ENCODE measurements around the gene SEC31B. TPM values are rescaled to one million over a fixed set of nuclear protein-coding genes. Genes with fewer than 3 reads are reported as not detected.

SEC31B gene
- total RNA-seq, 1 donor from 2014 or later = 8.2 TPM

DNA sequence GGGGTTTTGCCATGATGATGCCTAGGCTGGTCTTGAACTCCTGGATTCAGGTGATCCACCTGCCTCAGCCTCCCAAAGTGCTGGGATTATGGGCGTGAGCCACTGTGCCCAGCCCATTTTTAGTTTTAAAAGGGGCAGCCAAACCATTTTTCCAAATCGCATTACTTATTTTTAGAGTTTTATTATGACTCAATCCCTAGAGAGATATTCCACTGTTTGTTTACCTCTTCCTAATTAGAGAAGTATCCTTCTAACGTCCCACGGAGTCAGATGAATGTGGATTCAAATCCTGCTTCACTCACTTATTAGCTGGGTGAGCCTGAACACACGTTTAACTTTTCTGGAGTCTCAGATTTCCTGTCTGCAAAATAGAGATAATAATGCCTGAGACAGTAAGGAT is 41.7 kb downstream of the SEC31B start:
- ATAC-seq = no peak
- DNase-seq (ENCODE audit: missing footprints) = no peak
- intact Hi-C loops (cut with DNase I) = no loop called here

DNA sequence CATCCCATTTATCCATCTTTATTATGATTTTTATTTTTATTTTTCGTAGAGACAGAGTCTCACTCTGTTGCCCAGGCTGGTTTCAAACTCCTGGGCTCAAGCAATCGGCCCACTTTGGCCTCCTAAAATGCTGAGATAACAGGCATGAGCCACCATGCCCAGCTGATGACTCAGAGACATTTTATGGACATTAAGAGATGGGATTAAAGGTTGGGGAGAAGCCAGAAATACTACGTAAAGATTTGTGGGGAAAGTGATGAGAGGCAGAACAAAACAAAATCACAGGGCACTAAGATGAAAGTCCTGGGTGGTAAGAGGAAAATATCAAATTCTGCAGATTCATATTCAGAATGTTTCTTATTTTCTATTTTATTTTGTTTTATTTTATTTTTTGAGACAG is 49.3 kb downstream of the SEC31B start:
- DNase-seq (ENCODE audit: missing footprints) = no peak
- no peak for ATAC-seq
- intact Hi-C loops (cut with DNase I) = no loop called here

DNA sequence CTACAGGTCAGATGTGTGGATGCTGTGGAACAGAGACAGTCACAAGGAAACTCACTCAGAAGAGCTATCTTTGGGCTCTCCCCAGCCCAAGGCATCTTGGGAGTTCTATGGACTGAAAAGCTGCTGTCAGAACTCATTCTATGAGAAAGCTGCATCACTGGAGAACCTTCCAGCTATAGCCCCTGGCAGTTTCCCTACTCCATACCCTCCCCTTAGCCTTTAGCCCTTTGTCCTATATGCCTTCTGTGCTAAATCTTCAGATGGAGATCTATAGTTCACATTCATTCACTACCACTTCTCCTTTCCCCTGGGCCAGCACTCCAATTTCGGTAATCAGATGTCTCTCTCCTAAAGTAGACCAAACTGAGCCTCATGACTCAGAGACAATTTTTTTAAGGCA is 49.9 kb downstream of the SEC31B start:
- no peak for ATAC-seq
- no peak for DNase-seq (ENCODE audit: missing footprints)
- intact Hi-C loops (cut with DNase I) = no loop called here

DNA sequence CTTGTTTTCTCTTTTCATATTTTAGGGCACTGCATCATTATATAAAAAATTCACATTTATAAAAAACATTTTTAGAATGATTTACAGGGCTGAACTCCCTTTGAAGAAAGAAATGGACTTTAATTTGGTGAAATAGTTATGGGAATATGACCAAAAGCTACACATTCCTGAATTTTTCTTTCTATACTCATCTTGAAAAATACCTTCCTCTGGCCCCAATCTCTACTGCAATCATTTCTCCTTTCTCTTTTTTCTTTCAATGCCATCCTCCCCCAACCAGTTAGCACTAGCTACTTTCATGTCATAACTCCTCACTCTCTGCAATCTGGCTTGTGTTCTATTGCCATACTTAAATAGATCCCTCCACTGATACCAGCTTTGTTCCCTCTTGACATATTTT is 50.7 kb downstream of the SEC31B start:
- ATAC-seq (no peak), DNase-seq (ENCODE audit: missing footprints) (no peak)
- intact Hi-C loops (cut with DNase I) = no loop called here

DNA sequence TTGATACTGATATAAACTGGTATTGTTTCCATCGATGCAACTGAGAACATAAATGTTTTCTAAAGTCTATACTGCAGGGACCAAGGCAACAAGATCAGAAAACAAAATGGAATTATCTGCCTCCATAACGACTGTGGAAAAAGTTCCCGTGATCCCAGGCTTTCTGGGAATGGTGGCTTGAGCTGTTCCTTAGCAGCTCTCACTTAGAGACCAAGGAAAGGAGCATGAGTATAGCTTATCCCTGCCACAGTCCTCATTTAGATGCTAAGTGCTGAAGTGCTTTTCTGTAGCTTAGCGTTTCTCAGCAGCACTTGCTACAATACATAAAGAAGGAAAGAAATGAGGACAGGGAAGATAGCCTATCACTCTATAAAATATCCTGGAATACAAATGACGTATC is 51.3 kb downstream of the SEC31B start:
- DNase-seq (ENCODE audit: missing footprints) (no peak), ATAC-seq (no peak)
- intact Hi-C loops (cut with DNase I) = no loop called here

DNA sequence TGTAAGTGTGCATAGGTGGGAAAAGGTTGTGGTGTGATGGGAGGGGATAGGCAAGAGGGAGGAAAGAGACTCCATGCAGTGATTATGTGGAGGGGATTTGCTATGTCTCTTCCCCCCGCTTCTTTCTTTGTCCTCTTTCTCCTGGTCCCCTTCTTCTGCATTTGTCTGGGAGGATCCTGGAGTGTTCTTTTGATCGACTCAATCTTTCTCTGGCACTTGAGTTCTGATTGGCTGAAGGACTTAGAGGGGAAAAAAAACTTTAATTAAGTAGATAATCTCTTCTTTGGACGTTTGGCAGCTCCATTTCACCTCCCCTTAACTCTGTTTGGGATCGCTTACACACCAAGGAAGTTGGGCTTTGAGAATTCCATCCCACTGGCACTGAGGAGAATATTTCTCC is 57.0 kb downstream of the SEC31B start, which contains the start of gene WNT8B:
WNT8B (plus strand) TSS at position 301 of the 400 bp plus-strand sequence. CDS start 160 bp downstream, outside the sequence.
- intact Hi-C loops (cut with DNase I) = no loop called here
- DNase-seq (ENCODE audit: missing footprints) (no peak), ATAC-seq (no peak)

DNA sequence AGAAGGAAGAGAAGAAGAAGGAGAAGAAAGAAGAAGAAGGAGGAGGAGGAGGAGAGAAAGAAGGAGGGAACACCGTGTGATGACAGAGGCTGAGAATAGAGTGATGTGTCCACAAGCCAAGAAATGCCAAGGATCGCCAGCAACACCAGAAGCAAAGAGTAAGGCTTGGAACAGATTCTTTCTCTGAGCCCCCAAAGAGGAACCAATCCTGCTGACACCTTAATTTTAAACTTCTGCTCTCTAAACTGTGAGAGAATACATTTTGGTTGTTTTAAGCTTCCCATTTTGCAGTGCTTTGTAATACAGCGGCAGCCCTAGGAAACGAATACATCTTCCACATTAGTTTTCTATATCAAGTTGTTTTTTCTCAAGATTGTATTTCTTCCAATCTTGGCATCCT is 70.7 kb downstream of the SEC31B start:
- intact Hi-C loops (cut with DNase I) = no loop called here
- no peak for ATAC-seq
- DNase-seq (ENCODE audit: missing footprints) = no peak

DNA sequence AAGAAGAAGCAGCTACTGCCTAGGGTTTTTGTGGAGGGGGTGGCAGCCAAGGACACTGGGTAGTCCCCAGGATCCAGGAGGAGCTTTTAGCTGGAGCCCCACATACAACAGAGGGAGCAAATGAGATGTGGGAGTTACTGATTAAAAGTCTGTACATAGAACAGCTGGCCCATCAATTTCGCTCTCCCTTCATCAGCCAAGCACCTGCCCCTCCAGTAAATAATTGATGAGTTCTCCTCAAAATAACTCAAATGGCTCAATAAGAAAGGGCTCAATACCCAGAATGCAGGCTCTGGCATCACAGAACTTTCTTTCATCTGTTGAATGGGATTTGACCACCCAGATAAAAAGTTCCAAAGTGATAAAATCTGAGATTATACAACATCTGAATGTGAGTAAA is 72.0 kb downstream of the SEC31B start:
- ATAC-seq (no peak), DNase-seq (ENCODE audit: missing footprints) (no peak)
- intact Hi-C loops (cut with DNase I) = no loop called here

DNA sequence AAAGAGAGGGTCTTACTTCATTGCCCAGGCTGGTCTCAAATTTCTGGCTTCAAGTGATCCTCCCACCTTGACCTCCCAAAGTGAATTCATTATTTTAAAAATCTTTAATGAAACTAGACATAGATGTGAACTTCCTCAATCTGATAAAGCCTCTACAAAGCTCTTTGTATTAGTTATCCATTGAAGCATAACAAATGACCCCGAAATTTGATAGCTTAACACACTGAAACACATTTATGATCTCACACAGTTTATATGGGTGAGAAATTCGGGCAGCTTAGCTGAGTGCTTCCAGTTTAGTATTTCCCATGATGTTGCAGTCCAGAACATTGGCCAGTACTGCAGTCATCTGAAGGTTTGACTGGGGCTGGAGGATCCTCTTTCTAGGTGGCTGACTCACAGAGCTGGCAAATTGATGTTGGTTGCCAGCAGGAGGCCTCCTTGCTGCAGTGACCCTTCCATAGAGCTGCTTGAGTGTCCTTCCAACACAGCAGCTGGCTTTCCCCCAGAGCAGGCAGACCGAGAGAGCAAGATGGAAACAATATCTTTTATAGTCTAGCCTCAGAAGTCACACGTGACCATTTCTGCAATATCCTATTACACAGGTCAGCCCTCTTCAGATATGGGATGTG is 73.4 kb downstream of the SEC31B start:
- DNase-seq (ENCODE audit: missing footprints) = no peak
- intact Hi-C loops (cut with DNase I) = no loop called here
- ATAC-seq = no peak

DNA sequence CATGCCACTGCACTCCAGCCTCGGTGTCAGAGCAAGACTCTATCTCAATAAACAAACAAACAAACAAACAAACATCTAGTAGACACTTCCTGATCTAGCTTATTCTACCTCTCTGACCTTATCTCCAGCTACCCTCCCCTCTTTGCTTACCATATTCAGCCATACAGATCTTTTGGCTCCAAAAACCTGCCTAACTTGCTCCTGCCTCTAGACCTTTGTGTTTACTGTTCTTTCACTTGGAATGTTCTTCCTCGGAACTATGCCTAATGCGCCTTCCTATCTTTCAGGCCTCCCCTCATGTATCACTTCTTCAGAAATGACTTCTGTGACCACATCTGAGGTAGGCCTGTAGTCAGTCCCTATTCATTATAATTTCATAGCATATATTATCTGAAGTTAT is 77.1 kb downstream of the SEC31B start:
- DNase-seq (ENCODE audit: missing footprints) (no peak), ATAC-seq (no peak)
- intact Hi-C loops (cut with DNase I) = no loop called here

DNA sequence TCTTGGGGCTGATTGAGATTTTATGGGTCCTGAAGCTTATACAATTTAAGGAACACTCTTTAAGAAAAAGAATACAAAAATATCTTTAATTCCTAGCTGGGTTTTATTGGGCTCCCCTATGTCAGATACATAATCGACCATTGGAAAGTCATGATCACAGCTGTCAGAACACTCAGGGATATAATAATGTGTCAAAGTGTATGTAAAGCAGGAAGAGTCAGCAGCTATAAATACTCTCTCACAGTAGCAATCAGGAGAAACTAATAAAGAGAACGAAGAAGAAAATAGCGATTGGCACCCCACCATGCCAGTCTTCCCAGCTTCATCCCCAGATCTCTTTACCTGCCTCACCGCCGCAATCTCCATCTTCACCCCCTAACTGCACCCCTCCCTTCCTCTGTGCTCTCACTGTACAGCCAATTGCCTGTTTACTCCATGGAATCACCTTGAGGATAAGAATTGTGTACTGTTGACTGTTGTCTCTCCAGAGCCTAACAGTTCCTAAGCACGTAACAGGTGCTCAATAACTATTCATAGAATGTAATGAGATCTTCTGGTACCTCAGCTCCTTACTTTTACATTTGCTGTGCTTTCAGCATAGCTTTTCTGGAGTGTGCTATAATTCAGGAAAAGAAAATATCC is 80.9 kb downstream of the SEC31B start:
- ATAC-seq = no peak
- intact Hi-C loops (cut with DNase I) = no loop called here
- DNase-seq (ENCODE audit: missing footprints) = no peak

Other genes starting within 250 kb of the SEC31B start
- 20.9 TPM for gene BLOC1S2, start 233.2 kb downstream of the SEC31B start, total RNA-seq
- gene PKD2L1, start 189.6 kb downstream of the SEC31B start, total RNA-seq = not detected
- gene SCD, start 172.6 kb downstream of the SEC31B start, total RNA-seq = 53.6 TPM
- gene WNT8B, start 56.9 kb downstream of the SEC31B start, total RNA-seq = not detected
- gene NDUFB8, start 10.0 kb upstream of the SEC31B start, total RNA-seq = 444 TPM
- gene HIF1AN, start 16.1 kb upstream of the SEC31B start, total RNA-seq = 44.5 TPM
- not detected for gene PAX2, start 225.7 kb upstream of the SEC31B start, total RNA-seq

All from Right ventricle myocardium inferior (tissue), 1 donor.